OCI-LY1 (cell line): Measurements from ENCODE around the gene ATG4D.

Experiments
- H2AFZ ChIP-seq: fragments of 200-600 bp; sonication (generic), shearing (Covaris generic); 2 replicates; pipeline ENCODE4 v1.6.0; 2014; ENCODE audit warnings: antibody characterized with exemption, mild to moderate bottlenecking, low read length
- H3F3A ChIP-seq: fragments of 200-600 bp; sonication (generic), shearing (Covaris generic); 2 replicates; pipeline ENCODE4 v1.6.0; 2014; ENCODE audit warnings: mild to moderate bottlenecking, antibody characterized with exemption, low read length, moderate library complexity; ENCODE audit not compliant: insufficient read depth
- H3K27ac ChIP-seq: fragments of 200-600 bp; sonication (generic); 2 replicates; pipeline ENCODE4 v1.5.1; 2014; ENCODE audit warnings: low read length, mixed run types, mild to moderate bottlenecking, low read depth; ENCODE audit not compliant: poor library complexity, severe bottlenecking
- H3K27me3 ChIP-seq: fragments of 200-600 bp; sonication (generic); 2 replicates; pipeline ENCODE4 v1.6.0; 2014; ENCODE audit warnings: antibody characterized with exemption, mild to moderate bottlenecking, low read length, moderate library complexity; ENCODE audit not compliant: insufficient read depth
- H3K36me3 ChIP-seq: fragments of 200-600 bp; sonication (generic); 2 replicates; pipeline ENCODE4 v1.6.1; 2014; ENCODE audit warnings: mild to moderate bottlenecking, antibody characterized with exemption, low read length, moderate library complexity, mixed read lengths; ENCODE audit not compliant: insufficient read depth
- H3K4me1 ChIP-seq: fragments of 200-600 bp; sonication (generic); 2 replicates; pipeline ENCODE4 v1.5.1; 2014; ENCODE audit warnings: mild to moderate bottlenecking, low read length, moderate library complexity; ENCODE audit not compliant: insufficient read depth, severe bottlenecking
- H3K4me2 ChIP-seq: fragments of 200-600 bp; sonication (generic), shearing (Covaris generic); 2 replicates; pipeline ENCODE4 v1.6.1; 2014; ENCODE audit warnings: low read length
- H3K4me3 ChIP-seq: fragments of 200-600 bp; sonication (generic); 2 replicates; pipeline ENCODE4 v1.5.1; 2014; ENCODE audit warnings: low read length, low read depth, mild to moderate bottlenecking, mixed read lengths; ENCODE audit not compliant: poor library complexity, severe bottlenecking
- H3K79me2 ChIP-seq: fragments of 200-600 bp; shearing (Covaris generic); 2 replicates; pipeline ENCODE4 v1.6.1; 2016; ENCODE audit warnings: mixed run types, low read length, mixed read lengths; ENCODE audit not compliant: insufficient read depth
- H3K9ac ChIP-seq: fragments of 200-600 bp; sonication (generic), shearing (Covaris generic); 2 replicates; pipeline ENCODE4 v1.6.1; 2014; ENCODE audit warnings: mild to moderate bottlenecking, low read length, mixed read lengths
- H3K9me2 ChIP-seq: fragments of 200-600 bp; sonication (generic), shearing (Covaris generic); 2 replicates; pipeline ENCODE4 v1.6.1; 2014; ENCODE audit warnings: low read depth, mild to moderate bottlenecking, low read length, mixed read lengths
- H3K9me3 ChIP-seq: fragments of 200-600 bp; shearing (Covaris generic); 2 replicates; pipeline ENCODE4 v1.6.1; 2014; ENCODE audit warnings: low read length, mixed read lengths
- H4K20me1 ChIP-seq: fragments of 200-600 bp; sonication (generic), shearing (Covaris generic); 2 replicates; pipeline ENCODE4 v1.6.0; 2016; ENCODE audit warnings: mild to moderate bottlenecking, low read length; ENCODE audit not compliant: insufficient read depth
- CTCF ChIP-seq: fragments of 200-600 bp; sonication (generic), shearing (Covaris generic); IDR thresholded peaks from 2 replicates; pipeline ENCODE4 v1.5.1; 2017; ENCODE audit warnings: mild to moderate bottlenecking, antibody characterized with exemption, low read length, moderate library complexity, mixed read lengths
- EZH2 ChIP-seq: fragments of 200-600 bp; sonication (generic), shearing (Covaris generic); IDR thresholded peaks from 2 replicates; pipeline ENCODE4 v1.8.0; 2017; ENCODE audit warnings: borderline replicate concordance, mixed run types, mild to moderate bottlenecking, antibody characterized with exemption, low read length, moderate library complexity, mixed read lengths

The ATG4D gene

GRCh38 chr19:10514211-10515145, 29.2 kb upstream of the ATG4D start:
- no peaks in the 10 kb centered on the region for H3F3A ChIP-seq
- no peak overlapping the region for H3K9ac ChIP-seq
- no peaks in the 10 kb centered on the region for H3K4me1 ChIP-seq
- no peak for TF ChIP-seq EZH2
- no peak for TF ChIP-seq CTCF
- no peak overlapping the region for H2AFZ ChIP-seq
- no peak overlapping the region for H3K4me2 ChIP-seq
- no peak overlapping the region for H3K4me3 ChIP-seq
- H3K36me3 ChIP-seq, result no peaks in the 10 kb centered on the region
- no peaks in the 10 kb centered on the region for H4K20me1 ChIP-seq
- H3K27me3 ChIP-seq, result 0 out of 2 replicates have a peak, but pooled peaks cover 4% of the 10 kb centered on the region
- H3K9me2 ChIP-seq, result no peaks in the 10 kb centered on the region
- H3K27ac ChIP-seq, result no peak overlapping the region
- H3K79me2 ChIP-seq, result no peaks in the 10 kb centered on the region
- H3K9me3 ChIP-seq, result no peaks in the 10 kb centered on the region

GRCh38 chr19:10516064-10516385, 27.7 kb upstream of the ATG4D start:
- 0 out of 2 replicates have a peak, but pooled peaks cover 4% of the 10 kb centered on the region for H3K27me3 ChIP-seq

GRCh38 chr19:10516671-10517286, 26.9 kb upstream of the ATG4D start:
- no peaks in the 10 kb centered on the region for H3K79me2 ChIP-seq
- no peaks in the 10 kb centered on the region for H3K36me3 ChIP-seq
- H3F3A ChIP-seq, result no peaks in the 10 kb centered on the region
- H3K27me3 ChIP-seq, result 0 out of 2 replicates have a peak, but pooled peaks cover 7% of the 10 kb centered on the region
- H2AFZ ChIP-seq, result no peak overlapping the region
- H3K9me3 ChIP-seq, result no peaks in the 10 kb centered on the region
- H3K4me2 ChIP-seq, result no peak overlapping the region
- no peak overlapping the region for H3K4me3 ChIP-seq
- no peaks in the 10 kb centered on the region for H4K20me1 ChIP-seq
- no peak for TF ChIP-seq CTCF
- no peak for TF ChIP-seq EZH2
- no peak overlapping the region for H3K27ac ChIP-seq
- H3K9ac ChIP-seq, result no peak overlapping the region
- H3K4me1 ChIP-seq, result no peaks in the 10 kb centered on the region
- no peaks in the 10 kb centered on the region for H3K9me2 ChIP-seq

More at GRCh38 chr19:10516064-10516385, 27.7 kb upstream of the ATG4D start:
- H3K79me2 ChIP-seq, result no peaks in the 10 kb centered on the region
- no peaks in the 10 kb centered on the region for H4K20me1 ChIP-seq
- H3K4me1 ChIP-seq, result no peaks in the 10 kb centered on the region
- H3K9ac ChIP-seq, result no peak overlapping the region
- no peak overlapping the region for H3K27ac ChIP-seq
- no peak for TF ChIP-seq CTCF
- no peak for TF ChIP-seq EZH2
- H2AFZ ChIP-seq, result no peak overlapping the region
- no peaks in the 10 kb centered on the region for H3K9me3 ChIP-seq
- no peaks in the 10 kb centered on the region for H3K36me3 ChIP-seq
- no peaks in the 10 kb centered on the region for H3F3A ChIP-seq
- no peak overlapping the region for H3K4me2 ChIP-seq
- no peaks in the 10 kb centered on the region for H3K9me2 ChIP-seq
- no peak overlapping the region for H3K4me3 ChIP-seq
